Activated T-helper 1 cell treated with Interleukin-2 at 50 U/mL for 16 hours (primary cell): ENCODE results near the gene ZP1.
A peak's percentile ranks its signal among the peaks of the same experiment; 100 is the strongest.
"Not testable (repeated sequence)": the region's sequence is repeated elsewhere in the genome, so short reads cannot be mapped to it uniquely, and the experiment has no call there.

Source experiments
- DNase-seq: peaks from one replicate; pipeline ENCODE4 v3.0.0-alpha.2; 2020; ENCODE audit warnings: low read depth

Gene ZP1

GRCh38 chr11:60866911-60867870, at the start of gene ZP1:
TSS of gene ZP1 (plus strand) at chr11:60867542. CDS start at chr11:60867562, 20 bp downstream.
- no peak for DNase-seq

- no peak for DNase-seq
Observed at GRCh38 chr11:60818057-60818456, 49.3 kb upstream of the ZP1 start.

- no peak for DNase-seq
Observed at GRCh38 chr11:60821827-60822599, 45.3 kb upstream of the ZP1 start.

GRCh38 chr11:60823745-60824306, 43.5 kb upstream of the ZP1 start:
- not testable (repeated sequence) for DNase-seq

GRCh38 chr11:60825118-60825517, 42.2 kb upstream of the ZP1 start:
- no peak for DNase-seq

GRCh38 chr11:60825790-60826189, 41.6 kb upstream of the ZP1 start:
- no peak for DNase-seq

GRCh38 chr11:60830478-60831142, 36.7 kb upstream of the ZP1 start:
- DNase-seq = no peak

- peak; percentile 55 for DNase-seq
Observed at GRCh38 chr11:60831143-60831500, 36.2 kb upstream of the ZP1 start.

- DNase-seq = no peak
Observed at GRCh38 chr11:60831501-60832079, 35.8 kb upstream of the ZP1 start.

GRCh38 chr11:60834742-60835533, 32.4 kb upstream of the ZP1 start:
- DNase-seq = no peak

GRCh38 chr11:60835534-60835846, 31.9 kb upstream of the ZP1 start:
- no peak for DNase-seq

GRCh38 chr11:60836866-60837515, 30.4 kb upstream of the ZP1 start:
- DNase-seq = no peak

GRCh38 chr11:60838132-60838531, 29.2 kb upstream of the ZP1 start:
- no peak for DNase-seq

GRCh38 chr11:60840470-60841430, 26.6 kb upstream of the ZP1 start:
- DNase-seq = no peak

- peak; percentile 98 for DNase-seq
Observed at GRCh38 chr11:60841797-60842667, 25.3 kb upstream of the ZP1 start, which contains the start of gene CCDC86. TSS of gene CCDC86 (plus strand) at chr11:60842113. CDS start at chr11:60842125, 12 bp downstream.

GRCh38 chr11:60842668-60843600, 24.4 kb upstream of the ZP1 start:
- no peak for DNase-seq
